HepG2 (cell line): ENCODE measurements around the gene CNGA2. TPM values are rescaled to one million over a fixed set of nuclear protein-coding genes. Genes with fewer than 3 reads are reported as not detected.

ENCODE experiments used
- ATAC-seq: fragments of 200-7000 bp; cut with Tn5 transposase; 3 replicates; pipeline ENCODE4 v1.9.1; 2020; ENCODE audit warnings: mild to moderate bottlenecking, moderate library complexity
- BruUV-seq: library from RNA; stranded (reverse); fragments of 400-500 nt; replicated peaks from 2 replicates; lab custom pipeline; 2021; lab: Mats Ljungman, UMichigan
- CTCF ChIA-PET: fragments of 300-600 bp; formaldehyde crosslinking; extraction: SDS; loops from one replicate; lab custom pipeline; 2021; ENCODE audit warnings: low total read pairs, inconsistent platforms, low intra/inter-chr PET ratio; lab: Yijun Ruan, JAX
- POLR2A ChIA-PET: fragments of 350-600 bp; sonication (Branson Sonifier 250); formaldehyde crosslinking; loops from one replicate; lab custom pipeline; 2020; ENCODE audit warnings: antibody characterized with exemption, inconsistent platforms; lab: Yijun Ruan, JAX
- DNase-seq: peaks from one replicate; pipeline ENCODE4 v3.0.0-alpha.2; 2015; ENCODE audit warnings: low spot score
- FAIRE-seq: peaks from 3 replicates; lab custom pipeline; 2011; peaks lifted over from hg19 to GRCh38; lab: Jason Lieb, UNC
- H2AFZ ChIP-seq: one replicate; pipeline ENCODE4 v1.6.1; 2011; ENCODE audit warnings: low read length, inconsistent platforms
- H3K27ac ChIP-seq: fragments of 300-600 bp; 3 replicates; pipeline ENCODE4 v1.8.0; 2011; ENCODE audit warnings: mixed run types, mild to moderate bottlenecking, mixed read lengths, low read length, inconsistent platforms; ENCODE audit not compliant: insufficient read depth; ENCODE audit errors: extremely low read length
- H3K27me3 ChIP-seq, 2 experiments: fragments of 200-600 bp in 1 of 2; 2 replicates in 1 of 2; 3 replicates in 1 of 2; pipeline versions ENCODE4 v1.6.0 to v1.8.0; 2011; ENCODE audit warnings: low read length in 2 of 2, mild to moderate bottlenecking in 2 of 2, moderate library complexity in 2 of 2, inconsistent platforms in 1 of 2; ENCODE audit not compliant: insufficient read depth in 2 of 2, control insufficient read depth in 1 of 2
- H3K36me3 ChIP-seq, 2 experiments: fragments of 200-600 bp in 1 of 2; replicated peaks in 1 of 2; 2 replicates in 1 of 2; 3 replicates in 1 of 2; pipeline versions ENCODE4 v1.5.1 to v1.8.0; 2011; ENCODE audit warnings: low read length in 2 of 2, inconsistent platforms in 1 of 2; ENCODE audit not compliant: insufficient read depth in 2 of 2, control insufficient read depth in 1 of 2
- H3K4me1 ChIP-seq: 2 replicates; pipeline ENCODE4 v1.5.1; 2012; ENCODE audit warnings: low read length, inconsistent platforms; ENCODE audit not compliant: insufficient read depth
- H3K4me2 ChIP-seq: 2 replicates; pipeline ENCODE4 v1.6.0; 2011; ENCODE audit warnings: low read depth, low read length, inconsistent platforms
- H3K4me3 ChIP-seq, 3 experiments: fragments of 200-600 bp in 1 of 3; sonication (generic), shearing (Covaris generic) in 1 of 3; replicated peaks in 1 of 3; 2 replicates each; pipeline ENCODE4 v1.5.1; 2011 to 2016; ENCODE audit warnings: low read length in 3 of 3, inconsistent platforms in 2 of 3, low read depth in 2 of 3, mild to moderate bottlenecking in 2 of 3, control low read depth in 1 of 3, mixed read lengths in 1 of 3; ENCODE audit not compliant: insufficient read depth in 1 of 3
- H3K79me2 ChIP-seq: one replicate; pipeline ENCODE4 v1.6.1; 2011; ENCODE audit warnings: low read length, inconsistent platforms; ENCODE audit not compliant: insufficient read depth
- H3K9ac ChIP-seq: 2 replicates; pipeline ENCODE4 v1.6.0; 2011; ENCODE audit warnings: mild to moderate bottlenecking, low read depth, low read length, inconsistent platforms; ENCODE audit not compliant: insufficient read depth
- H3K9me3 ChIP-seq: 2 replicates; pipeline ENCODE4 v1.5.1; 2012; ENCODE audit warnings: mild to moderate bottlenecking, low read length
- H4K20me1 ChIP-seq: 2 replicates; pipeline ENCODE4 v1.6.0; 2011; ENCODE audit warnings: inconsistent platforms, mild to moderate bottlenecking, low read length, moderate library complexity; ENCODE audit not compliant: insufficient read depth
- DMAP1 ChIP-seq: IDR thresholded peaks from 2 replicates; pipeline ENCODE4 v1.6.1; 2016
- MBNL3 ChIP-seq: fragments of 250-450 bp; sonication (Bioruptor Pico); conservative IDR thresholded peaks from 2 replicates; pipeline ENCODE4 v1.8.0; 2022; ENCODE audit warnings: mild to moderate bottlenecking, inconsistent platforms
- PRPF4 ChIP-seq: fragments of 200-400 bp; formaldehyde crosslinking; IDR thresholded peaks from 2 replicates; pipeline ENCODE4 v1.6.1; 2016; ENCODE audit warnings: low read length, low read depth; ENCODE audit not compliant: poor library complexity, severe bottlenecking
- RAD51 ChIP-seq: fragments of 450-650 bp; IDR thresholded peaks from 2 replicates; pipeline ENCODE4 v1.6.1; 2016; ENCODE audit warnings: borderline replicate concordance
- ZMYM3 ChIP-seq: sonication (generic); formaldehyde crosslinking; IDR thresholded peaks from 2 replicates; pipeline ENCODE4 v1.5.1; 2020; ENCODE audit warnings: mild to moderate bottlenecking, missing genetic modification reagents
- ZNF225 ChIP-seq: sonication (generic); formaldehyde crosslinking; IDR thresholded peaks from 2 replicates; pipeline ENCODE4 v1.4.0; 2020; ENCODE audit warnings: mild to moderate bottlenecking, missing genetic modification reagents
- ZNF687 ChIP-seq: sonication (generic); formaldehyde crosslinking; IDR thresholded peaks from 2 replicates; pipeline ENCODE4 v1.5.1; 2020; ENCODE audit warnings: mild to moderate bottlenecking, missing genetic modification reagents, moderate library complexity
- in situ Hi-C: cut with HindIII; loops from 2 replicates; pipeline ENCODE4 v1.10.0; 2017; ENCODE audit warnings: low pct_unique_long_range_greater_than_20kb; ENCODE audit not compliant: extremely low pct_ligation_motif_present
- intact Hi-C: fragments of 100-400 bp; cut with micrococcal nuclease; formaldehyde crosslinking; loops from one replicate; pipeline ENCODE4 v1.10.0; 2022; ENCODE audit not compliant: unreplicated experiment
- polyA plus RNA-seq, 8 experiments: library from polyadenylated mRNA; depleted of rRNA in 3 of 8; stranded (reverse) in 7 of 8; unstranded in 1 of 8; fragments of >200 nt; fragmentation: Illumina TruSeq in 4 of 8; extraction: Trizol in 4 of 8; gene quantifications; 2 replicates each; pipeline versions ENCODE4 v1.2.1 to v1.2.3, GENCODE V29; 2011 to 2016; ENCODE audit warnings: low read depth in 4 of 8, missing spikeins in 1 of 8, mixed read lengths in 1 of 8; ENCODE audit not compliant: insufficient read depth in 1 of 8
- total RNA-seq, 5 experiments: library from RNA; depleted of rRNA; stranded (reverse); fragments of >200 nt; fragmentation: Illumina TruSeq; extraction: Trizol; gene quantifications; 2 replicates each; pipeline ENCODE4 v1.2.3, GENCODE V29; 2016; ENCODE audit warnings: low read depth in 1 of 5
- TF ChIP-seq, protein P1 (sequence below): sonication (generic); formaldehyde crosslinking; IDR thresholded peaks from 2 replicates; pipeline ENCODE4 v1.5.0; 2020; ENCODE audit warnings: missing genetic modification reagents

The CNGA2 gene
- total and polyA plus RNA-seq, 2 of the 13 experiments (the other 11 are each of a cell fraction or from before 2014, with no cell fraction given): not detected

DNA sequence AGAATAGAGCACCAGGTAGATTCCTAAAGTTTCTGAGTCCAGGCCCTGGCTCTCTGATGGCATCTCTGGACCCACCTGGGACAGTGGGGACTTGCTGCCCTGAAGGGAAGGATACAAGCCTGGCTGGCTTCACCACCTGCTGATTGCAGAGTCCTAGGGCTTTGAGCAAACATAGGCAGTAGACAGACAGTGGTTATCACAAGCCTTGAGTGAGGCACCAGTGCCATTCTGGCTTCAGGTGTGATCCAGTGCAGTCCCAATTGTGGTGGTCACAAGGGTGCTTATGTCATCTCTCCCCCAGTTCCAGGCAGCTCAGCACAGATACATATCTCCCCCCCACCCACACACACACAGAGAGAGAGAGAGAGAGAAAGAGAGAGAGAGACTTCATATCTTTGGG lies 45.9 kb upstream of the CNGA2 start:
- Histone ChIP-seq H3K79me2 (no peaks in the 10 kb centered on the region), H2AFZ (no peak overlapping the region), H3K4me2 (no peak overlapping the region), H3K27me3 (no peaks in the 10 kb centered on the region; a peak in 1 of 5 replicates), H3K4me3 (no peak overlapping the region), H3K9ac (no peak overlapping the region), H3K27ac (no peak overlapping the region), H4K20me1 (no peaks in the 10 kb centered on the region), H3K9me3 (no peaks in the 10 kb centered on the region), H3K36me3 (no peaks in the 10 kb centered on the region), H3K4me1 (no peaks in the 10 kb centered on the region)
- CTCF ChIA-PET: no interaction called here
- POLR2A ChIA-PET: no interaction called here
- intact Hi-C loops (no loop called here), in situ Hi-C loops (loop anchor here (25.0 kb wide), 1 partner anchor 176 kb away; no protein-coding TSS in a partner anchor)
- FAIRE-seq (no peak), DNase-seq (no peak), ATAC-seq (no peak)
- BruUV-seq: no TSS peak
- TF ChIP-seq DMAP1 (CRISPR knock-in tag) (no peak), MBNL3 (no peak), RAD51 (no peak), ZNF225 (CRISPR knock-in tag) (no peak), ZMYM3 (CRISPR knock-in tag) (no peak), ZNF687 (CRISPR knock-in tag) (no peak), PRPF4 (no peak)
- TF ChIP-seq, protein P1, sequence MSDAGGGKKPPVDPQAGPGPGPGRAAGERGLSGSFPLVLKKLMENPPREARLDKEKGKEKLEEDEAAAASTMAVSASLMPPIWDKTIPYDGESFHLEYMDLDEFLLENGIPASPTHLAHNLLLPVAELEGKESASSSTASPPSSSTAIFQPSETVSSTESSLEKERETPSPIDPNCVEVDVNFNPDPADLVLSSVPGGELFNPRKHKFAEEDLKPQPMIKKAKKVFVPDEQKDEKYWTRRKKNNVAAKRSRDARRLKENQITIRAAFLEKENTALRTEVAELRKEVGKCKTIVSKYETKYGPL (CRISPR knock-in tag): no peak
